BE2C (cell line): ENCODE measurements around the gene KRTAP4-5.
"Not testable (repeated sequence)": the region's sequence is repeated elsewhere in the genome, so short reads cannot be mapped to it uniquely, and the experiment has no call there.

Source experiments
- DNase-seq: peaks from one replicate; pipeline ENCODE4 v3.0.0-alpha.2; 2020
- H3K27me3 ChIP-seq: fragments of 250-450 bp; sonication (Bioruptor Pico); 2 replicates; pipeline ENCODE4 v1.5.1; 2020; ENCODE audit warnings: mild to moderate bottlenecking
- H3K36me3 ChIP-seq: fragments of 250-450 bp; sonication (Bioruptor Pico); 2 replicates; pipeline ENCODE4 v1.5.1; 2020; ENCODE audit warnings: mild to moderate bottlenecking
- H3K4me1 ChIP-seq: fragments of 250-450 bp; sonication (Bioruptor Pico); 2 replicates; pipeline ENCODE4 v1.5.1; 2020
- H3K4me3 ChIP-seq: 2 replicates; pipeline ENCODE4 v1.5.1; 2011; ENCODE audit warnings: low read depth, low read length
- H3K9me3 ChIP-seq: fragments of 250-450 bp; sonication (Bioruptor Pico); 2 replicates; pipeline ENCODE4 v1.5.1; 2020
- CTCF ChIP-seq: IDR thresholded peaks from 2 replicates; pipeline ENCODE4 v1.5.1; 2012; ENCODE audit warnings: mild to moderate bottlenecking, low read depth, low read length

KRTAP4-5 gene

GRCh38 chr17:41126412-41126811 lies 23.2 kb downstream of the KRTAP4-5 start:
- H3K4me1 ChIP-seq = no peaks in the 10 kb centered on the region
- no peak for DNase-seq
- no peak overlapping the region for H3K4me3 ChIP-seq
- TF ChIP-seq CTCF = no peak
- H3K36me3 ChIP-seq = no peaks in the 10 kb centered on the region
- H3K9me3 ChIP-seq = no peaks in the 10 kb centered on the region
- H3K27me3 ChIP-seq = peaks cover 12% of the 10 kb centered on the region

GRCh38 chr17:41125064-41125463 lies 24.6 kb downstream of the KRTAP4-5 start:
- Histone ChIP-seq H3K36me3 (no peaks in the 10 kb centered on the region), H3K9me3 (no peaks in the 10 kb centered on the region), H3K27me3 (peaks cover 7% of the 10 kb centered on the region), H3K4me3 (no peak overlapping the region), H3K4me1 (no peaks in the 10 kb centered on the region)
- no peak for TF ChIP-seq CTCF
- DNase-seq = no peak

GRCh38 chr17:41123991-41124371 lies 25.6 kb downstream of the KRTAP4-5 start, which contains the start of gene KRTAP4-12:
Gene KRTAP4-12 (minus strand): TSS chr17:41124182. CDS start chr17:41124122, 60 bp downstream.
- H3K4me3 ChIP-seq, H3K9me3 ChIP-seq: not testable (repeated sequence)

GRCh38 chr17:41123292-41123990 lies 26.2 kb downstream of the KRTAP4-5 start:
- not testable (repeated sequence) for H3K4me3 ChIP-seq, H3K9me3 ChIP-seq, DNase-seq, H3K36me3 ChIP-seq, H3K4me1 ChIP-seq
- peaks cover 11% of the 10 kb centered on the region for H3K27me3 ChIP-seq

More at GRCh38 chr17:41123991-41124371, 25.6 kb downstream of the KRTAP4-5 start, which contains the start of gene KRTAP4-12:
- peaks cover 11% of the 10 kb centered on the region for H3K27me3 ChIP-seq
- H3K36me3 ChIP-seq, H3K4me1 ChIP-seq, DNase-seq: not testable (repeated sequence)

GRCh38 chr17:41121742-41122141 lies 27.9 kb downstream of the KRTAP4-5 start:
- Histone ChIP-seq H3K4me1 (no peaks in the 10 kb centered on the region), H3K27me3 (peaks cover 11% of the 10 kb centered on the region), H3K4me3 (no peak overlapping the region), H3K9me3 (no peaks in the 10 kb centered on the region), H3K36me3 (no peaks in the 10 kb centered on the region)
- TF ChIP-seq CTCF = no peak
- no peak for DNase-seq

GRCh38 chr17:41119696-41120690 lies 29.6 kb downstream of the KRTAP4-5 start:
- H3K36me3 ChIP-seq, H3K4me3 ChIP-seq, H3K4me1 ChIP-seq, DNase-seq, H3K9me3 ChIP-seq: not testable (repeated sequence)
- H3K27me3 ChIP-seq = peaks cover 11% of the 10 kb centered on the region

GRCh38 chr17:41118721-41119120 lies 30.9 kb downstream of the KRTAP4-5 start:
- Histone ChIP-seq H3K4me1 (no peaks in the 10 kb centered on the region), H3K36me3 (no peaks in the 10 kb centered on the region), H3K9me3 (no peaks in the 10 kb centered on the region), H3K4me3 (no peak overlapping the region), H3K27me3 (peaks cover 8% of the 10 kb centered on the region)
- no peak for DNase-seq
- TF ChIP-seq CTCF = no peak

GRCh38 chr17:41117846-41118386 lies 31.7 kb downstream of the KRTAP4-5 start, which contains the start of gene KRTAP4-11:
Gene KRTAP4-11 (minus strand): TSS chr17:41118373. CDS start chr17:41118315, 58 bp downstream.
- not testable (repeated sequence) for H3K9me3 ChIP-seq, H3K4me1 ChIP-seq, H3K4me3 ChIP-seq, H3K36me3 ChIP-seq, H3K27me3 ChIP-seq, DNase-seq
